Fibroblast of mammary gland (primary cell): ENCODE results near the gene FGGY.
"Not testable (repeated sequence)": the region's sequence is repeated elsewhere in the genome, so short reads cannot be mapped to it uniquely, and the experiment has no call there.

ENCODE experiments used
- DNase-seq: peaks from one replicate; pipeline ENCODE4 v3.0.0-alpha.2; 2010; ENCODE audit warnings: low read depth
- H3K4me3 ChIP-seq: 2 replicates; pipeline ENCODE4 v1.5.1; 2011; ENCODE audit warnings: low read depth, mild to moderate bottlenecking, low read length, moderate library complexity; ENCODE audit not compliant: control insufficient read depth
- TF ChIP-seq, protein P1 (sequence below): conservative IDR thresholded peaks from 2 replicates; pipeline ENCODE4 v1.5.1; 2011; ENCODE audit warnings: low read depth, low read length, inconsistent platforms; ENCODE audit not compliant: control insufficient read depth, insufficient read depth

The FGGY gene

DNA sequence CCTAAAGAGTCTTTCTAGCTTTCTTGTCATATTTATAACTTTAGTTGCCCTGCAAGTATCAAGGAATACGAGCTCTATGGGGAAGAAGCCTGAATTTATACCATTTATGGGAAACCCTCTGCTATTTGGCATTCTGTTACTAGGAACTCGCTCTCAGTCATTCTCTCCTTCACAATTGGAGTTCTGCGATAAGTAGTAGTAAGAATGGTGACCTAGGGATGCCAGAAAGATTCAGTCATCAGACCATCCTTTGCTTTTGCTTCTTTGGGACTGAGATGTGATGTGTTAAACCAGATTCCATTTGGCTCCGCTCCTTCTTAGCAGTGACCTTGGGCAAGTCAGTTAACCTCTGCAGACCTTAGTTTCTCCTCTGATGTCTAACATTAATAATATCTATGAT lies 256.5 kb downstream of the FGGY start:
- DNase-seq = no peak
- TF ChIP-seq, protein P1, sequence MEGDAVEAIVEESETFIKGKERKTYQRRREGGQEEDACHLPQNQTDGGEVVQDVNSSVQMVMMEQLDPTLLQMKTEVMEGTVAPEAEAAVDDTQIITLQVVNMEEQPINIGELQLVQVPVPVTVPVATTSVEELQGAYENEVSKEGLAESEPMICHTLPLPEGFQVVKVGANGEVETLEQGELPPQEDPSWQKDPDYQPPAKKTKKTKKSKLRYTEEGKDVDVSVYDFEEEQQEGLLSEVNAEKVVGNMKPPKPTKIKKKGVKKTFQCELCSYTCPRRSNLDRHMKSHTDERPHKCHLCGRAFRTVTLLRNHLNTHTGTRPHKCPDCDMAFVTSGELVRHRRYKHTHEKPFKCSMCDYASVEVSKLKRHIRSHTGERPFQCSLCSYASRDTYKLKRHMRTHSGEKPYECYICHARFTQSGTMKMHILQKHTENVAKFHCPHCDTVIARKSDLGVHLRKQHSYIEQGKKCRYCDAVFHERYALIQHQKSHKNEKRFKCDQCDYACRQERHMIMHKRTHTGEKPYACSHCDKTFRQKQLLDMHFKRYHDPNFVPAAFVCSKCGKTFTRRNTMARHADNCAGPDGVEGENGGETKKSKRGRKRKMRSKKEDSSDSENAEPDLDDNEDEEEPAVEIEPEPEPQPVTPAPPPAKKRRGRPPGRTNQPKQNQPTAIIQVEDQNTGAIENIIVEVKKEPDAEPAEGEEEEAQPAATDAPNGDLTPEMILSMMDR = no peak
- no peak overlapping the region for H3K4me3 ChIP-seq

DNA sequence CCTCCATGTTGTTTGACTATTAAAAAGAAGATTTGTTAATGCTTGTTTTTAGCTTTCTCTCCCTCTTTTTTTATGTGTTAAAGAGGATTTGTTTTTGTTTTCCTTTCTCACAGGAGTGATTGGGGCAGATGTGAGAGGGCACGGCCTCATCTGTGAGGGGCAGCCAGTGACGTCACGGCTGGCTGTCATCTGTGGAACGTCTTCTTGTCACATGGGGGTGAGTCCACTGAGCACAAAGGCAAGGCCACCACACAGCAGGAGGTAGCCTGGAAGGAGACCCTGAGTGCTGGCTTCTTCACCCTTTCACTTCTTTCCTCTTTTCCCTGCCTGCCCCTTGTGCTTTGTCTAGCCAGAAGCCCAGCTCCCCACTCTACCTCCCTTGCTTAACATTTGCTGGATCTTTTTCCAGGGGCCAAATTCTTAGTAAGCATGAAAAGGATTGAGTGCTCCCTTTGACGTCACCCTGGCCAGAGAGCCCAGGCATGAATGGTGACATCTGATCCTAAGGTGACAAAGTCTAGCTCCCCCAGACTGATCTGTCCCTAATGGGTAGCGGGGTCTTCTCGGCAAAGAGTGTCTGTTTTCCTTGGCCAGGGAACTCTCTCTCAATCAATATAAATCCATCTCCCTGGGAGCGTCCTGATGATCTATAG lies 257.2 kb downstream of the FGGY start:
- TF ChIP-seq, protein P1 = no peak

DNA sequence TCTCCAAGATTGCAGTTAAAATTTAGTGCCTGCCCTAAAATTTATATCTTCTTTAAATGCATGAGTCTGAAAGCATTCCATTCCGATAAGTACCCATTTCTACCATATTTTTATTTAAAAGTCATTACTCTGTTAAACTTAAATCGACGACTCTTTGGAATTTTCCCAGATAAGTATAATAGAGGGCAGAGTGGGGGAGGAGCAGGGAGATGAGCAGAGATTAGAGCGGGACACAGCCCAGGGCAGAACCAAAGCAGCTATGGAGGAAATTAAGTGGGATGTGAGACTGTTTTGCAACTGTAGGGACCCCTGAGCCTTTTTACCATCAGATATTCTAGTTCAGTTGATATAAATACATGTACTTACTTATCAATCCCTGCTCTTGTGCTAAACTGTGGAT lies 257.9 kb downstream of the FGGY start:
- TF ChIP-seq, protein P1 = no peak
- no peak for DNase-seq
- H3K4me3 ChIP-seq = no peak overlapping the region

More for the DNA sequence above, 257.2 kb downstream of the FGGY start:
- no peak overlapping the region for H3K4me3 ChIP-seq
- no peak for DNase-seq

DNA sequence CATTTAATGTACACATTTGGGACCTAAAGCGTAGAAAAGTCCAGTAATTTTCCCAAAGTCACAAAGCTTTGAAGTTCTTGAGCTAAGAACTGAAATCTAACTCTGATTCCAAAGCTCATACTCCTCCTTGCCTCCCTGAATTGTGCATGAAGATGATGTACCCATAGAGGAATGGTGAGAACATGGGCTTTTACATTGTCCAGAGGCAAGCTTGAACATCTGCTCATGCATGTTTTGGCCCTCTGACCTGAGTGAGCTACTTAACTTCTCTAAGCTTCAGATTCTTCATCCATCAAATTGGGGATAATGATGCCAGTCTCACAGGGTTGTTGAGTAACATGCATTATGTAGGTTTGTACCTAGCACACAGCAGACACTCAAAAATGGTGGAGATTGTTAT lies 259.5 kb downstream of the FGGY start:
- TF ChIP-seq, protein P1 = no peak
- H3K4me3 ChIP-seq = no peak overlapping the region
- no peak for DNase-seq

DNA sequence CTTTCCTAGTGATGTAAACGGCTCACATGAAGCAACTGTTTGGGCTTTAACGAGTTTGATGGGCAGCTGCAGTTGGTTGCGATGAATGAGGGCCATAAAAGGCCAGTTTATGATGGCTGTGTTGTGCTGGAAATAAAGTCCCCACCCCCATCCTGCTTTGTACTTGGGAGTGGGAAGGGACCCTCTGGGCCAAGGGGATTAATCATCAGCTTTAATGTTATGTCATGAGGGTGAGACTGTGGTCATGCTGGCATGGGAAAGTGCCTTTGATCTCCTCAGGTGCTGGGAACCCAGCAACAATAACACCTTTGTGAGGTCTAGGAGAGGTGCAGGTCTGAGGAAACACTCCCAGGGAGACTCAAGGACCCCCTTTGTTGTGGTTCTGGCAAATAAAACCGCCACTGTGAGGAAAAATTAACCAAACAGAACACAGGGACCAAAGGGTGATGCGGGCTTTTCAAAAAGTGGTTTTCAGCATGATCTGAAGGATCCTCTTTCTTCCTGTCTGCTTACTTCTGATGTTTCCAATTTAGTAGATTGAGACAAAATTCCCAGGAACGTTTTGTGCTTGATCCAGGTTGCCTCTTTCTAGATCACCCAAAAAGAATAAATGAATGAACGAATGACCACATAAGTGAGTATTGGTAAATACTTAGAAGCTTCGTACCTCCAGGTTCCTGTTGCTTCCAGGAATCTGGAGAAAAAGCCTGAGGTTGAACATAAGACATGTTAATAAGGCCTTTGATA lies 260.1 kb downstream of the FGGY start:
- no peak for DNase-seq
- TF ChIP-seq, protein P1 = no peak
- H3K4me3 ChIP-seq = no peak overlapping the region

DNA sequence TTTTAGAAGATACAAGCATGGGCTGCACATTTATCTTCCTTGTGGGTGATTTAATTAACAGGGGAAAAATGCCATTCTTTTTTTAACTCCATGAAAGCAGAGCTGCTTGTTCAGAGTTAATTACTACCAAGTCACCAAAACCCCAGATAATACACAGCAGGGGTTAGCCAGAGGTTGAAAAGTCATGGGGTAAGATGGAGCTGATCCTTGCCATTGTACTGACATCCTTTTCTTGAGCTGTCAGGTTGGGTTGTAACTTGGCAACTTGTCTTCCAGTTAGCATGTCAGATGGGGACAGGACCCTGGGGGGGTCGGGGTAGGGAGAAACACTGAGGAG lies 260.6 kb downstream of the FGGY start:
- TF ChIP-seq, protein P1 = no peak
- no peak for DNase-seq
- no peak overlapping the region for H3K4me3 ChIP-seq

DNA sequence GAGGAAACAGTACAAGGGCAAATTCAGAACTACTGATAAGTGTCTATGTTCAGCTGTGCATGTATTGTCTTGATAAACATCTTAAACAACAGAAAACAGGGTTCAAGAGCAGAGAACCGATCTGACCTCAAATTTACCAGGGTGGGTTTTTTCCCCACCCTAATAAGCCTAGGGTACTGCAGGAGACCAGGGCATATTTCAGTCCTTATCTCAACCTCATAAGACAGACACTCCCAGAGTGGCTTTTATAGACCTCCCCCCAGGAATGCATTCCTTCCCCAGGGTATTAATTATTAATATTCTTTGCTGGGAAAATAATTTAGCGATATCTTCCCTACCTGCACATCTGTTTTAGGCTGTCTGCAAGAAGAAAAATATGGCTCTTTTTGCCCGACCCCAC lies 261.7 kb downstream of the FGGY start:
- not testable (repeated sequence) for DNase-seq

More for the DNA sequence above, 261.7 kb downstream of the FGGY start:
- not testable (repeated sequence) for H3K4me3 ChIP-seq
